DMS153 treated with DMSO at 0.1 percent for 48 hours (cell line): ENCODE results near the gene R3HDM2.

Experiments used
- DNase-seq: peaks from one replicate; lab custom pipeline; 2025; ENCODE audit not compliant: unreplicated experiment; lab: John Stamatoyannopoulos, UW

R3HDM2 gene

DNA sequence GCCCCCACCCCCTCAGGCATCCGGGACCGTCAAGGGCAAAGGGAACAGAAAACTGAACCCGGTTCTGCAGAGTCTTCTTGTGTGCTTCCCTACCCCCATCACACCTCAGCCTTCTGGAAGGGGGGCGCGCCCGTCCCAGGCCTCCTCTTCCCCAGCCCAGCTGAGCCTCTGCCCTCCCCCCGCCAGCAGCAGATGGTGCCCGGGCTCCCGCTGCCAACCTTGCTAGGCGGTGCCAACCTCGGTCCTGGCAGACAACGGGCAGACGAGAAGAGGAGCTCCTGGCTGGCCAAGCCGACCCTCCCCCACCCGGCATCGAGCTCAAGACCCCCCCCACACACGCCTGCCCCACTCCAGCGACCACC is 188.5 kb downstream of the R3HDM2 start:
- DNase-seq: peak; percentile 63

DNA sequence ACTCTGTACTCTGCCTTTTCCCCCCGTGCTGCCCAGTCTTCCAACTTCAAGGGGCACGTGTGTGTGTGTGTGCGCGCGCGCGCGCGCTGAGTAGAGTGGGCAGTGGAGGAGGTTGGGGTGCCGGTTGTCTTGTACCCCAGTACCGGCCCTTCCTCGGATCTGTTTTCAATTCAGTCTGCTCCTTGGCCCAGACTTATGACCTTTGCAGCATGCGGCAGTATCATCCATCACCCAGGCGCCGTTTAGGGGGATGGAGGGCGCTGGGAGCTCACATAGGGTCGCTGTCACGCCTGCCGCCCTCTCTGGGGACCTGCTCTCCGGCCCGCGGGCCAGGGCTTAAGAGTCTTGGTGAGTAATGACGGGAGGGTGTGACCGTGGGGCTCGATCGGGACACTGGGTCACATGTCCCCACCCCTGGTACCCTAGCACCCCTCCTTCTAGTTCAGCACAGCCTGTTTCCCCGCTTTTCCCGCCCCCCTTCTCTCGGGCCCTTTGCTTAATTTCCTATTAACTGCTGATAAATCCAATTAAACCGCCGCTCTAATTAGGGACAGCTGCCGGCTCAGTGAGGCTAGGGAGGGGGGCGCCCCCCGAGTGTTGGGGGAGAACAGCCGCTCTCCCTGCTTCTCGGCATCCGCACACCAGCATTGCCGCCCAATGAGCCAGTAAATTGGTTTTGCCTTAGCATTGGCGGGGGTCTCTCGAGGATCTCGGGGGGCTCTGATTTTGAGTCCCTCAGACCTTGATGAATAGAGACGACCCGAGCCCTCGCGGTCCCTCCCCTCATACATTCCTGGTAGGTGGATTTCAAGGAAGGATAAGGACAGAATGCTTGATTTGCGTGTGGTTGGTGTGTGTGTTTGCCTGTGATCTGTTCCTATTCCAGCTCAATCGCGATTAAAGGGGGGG is 189.2 kb downstream of the R3HDM2 start:
- no peak for DNase-seq

DNA sequence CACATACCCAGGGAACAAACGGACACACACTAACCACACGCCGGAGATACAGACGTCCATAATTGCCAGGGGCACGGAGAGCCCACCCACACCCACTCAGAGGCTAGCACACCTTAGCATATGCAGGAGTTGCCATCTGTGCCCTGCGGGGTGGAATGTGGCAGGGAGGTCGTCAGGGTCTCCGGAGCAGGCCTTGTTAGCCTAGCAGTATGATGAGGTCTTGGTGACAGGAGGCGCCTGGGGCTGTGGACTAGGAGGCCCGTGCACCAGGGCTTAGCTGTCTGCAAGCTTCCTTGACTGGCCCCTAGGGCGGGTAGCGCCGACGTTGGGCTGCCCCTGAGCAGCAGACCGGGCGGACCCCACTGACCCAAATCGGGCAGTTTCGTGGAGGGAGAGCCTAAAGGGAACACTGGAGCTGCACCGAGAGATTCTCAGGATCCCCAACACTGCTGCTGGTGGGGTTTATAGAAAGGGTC is 189.9 kb downstream of the R3HDM2 start:
- DNase-seq: no peak

DNA sequence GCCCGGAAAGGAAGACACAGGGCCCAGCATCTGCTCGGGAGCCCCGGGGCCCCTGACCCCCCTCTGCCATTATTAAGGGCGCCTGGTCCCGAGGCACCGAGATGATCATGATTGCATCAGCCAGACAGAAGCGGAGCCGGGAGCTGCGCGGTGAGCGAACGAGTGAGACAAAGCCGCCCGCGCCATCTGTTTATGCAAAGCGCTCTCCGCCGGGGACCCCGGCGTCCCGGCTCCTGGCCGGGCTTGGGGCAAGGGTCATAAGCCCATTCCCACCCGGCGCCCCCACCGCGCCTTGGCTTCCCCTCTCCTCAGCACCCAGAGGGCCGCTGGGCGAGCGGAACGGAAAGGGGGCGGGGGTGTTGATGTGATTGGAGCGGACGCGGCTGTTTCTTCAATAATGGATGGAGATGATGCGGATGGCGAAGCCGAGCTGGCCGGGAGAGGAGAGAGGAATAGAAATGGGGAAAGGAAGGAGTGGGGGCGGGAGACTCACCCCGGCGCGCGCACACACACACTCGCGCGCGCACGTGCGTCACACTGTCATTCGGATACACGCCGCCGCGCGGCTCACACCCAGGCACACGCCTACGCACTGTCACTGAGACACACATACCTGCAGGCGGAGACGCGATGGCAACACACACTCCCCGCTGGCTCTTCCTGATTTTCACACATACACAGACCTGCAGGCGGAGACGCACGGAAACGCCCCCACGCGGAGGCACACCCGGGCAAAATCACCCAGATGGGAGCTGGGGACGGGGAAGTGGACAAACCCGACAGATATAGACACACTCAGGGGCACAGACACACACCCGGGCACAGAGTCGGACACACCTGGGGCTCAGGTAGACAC is 190.5 kb downstream of the R3HDM2 start:
- peak; percentile 58 for DNase-seq

DNA sequence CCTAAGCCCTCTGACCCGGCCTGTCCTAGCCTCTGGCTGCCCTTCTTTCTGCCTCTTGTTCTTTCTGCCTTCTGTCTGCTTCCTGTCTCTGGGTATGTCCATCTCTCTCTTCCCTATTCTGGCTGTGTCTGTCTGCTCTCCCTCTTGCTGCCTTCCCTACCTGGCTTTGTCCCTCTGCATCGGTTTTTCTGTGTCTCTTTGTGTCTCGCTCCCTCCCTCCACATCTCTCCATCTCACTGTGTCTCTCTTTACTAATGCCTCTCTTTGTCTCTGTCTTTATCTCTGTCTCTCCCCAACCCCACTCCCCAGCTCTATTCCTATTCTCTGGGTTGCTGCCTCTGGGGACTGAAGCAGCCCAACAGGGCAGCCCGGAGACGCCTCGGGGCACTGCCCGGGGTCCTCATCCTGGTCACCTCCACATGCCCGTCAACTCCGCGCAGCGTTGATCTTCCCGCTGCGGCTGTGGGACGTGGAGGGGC is 191.2 kb downstream of the R3HDM2 start:
- no peak for DNase-seq

DNA sequence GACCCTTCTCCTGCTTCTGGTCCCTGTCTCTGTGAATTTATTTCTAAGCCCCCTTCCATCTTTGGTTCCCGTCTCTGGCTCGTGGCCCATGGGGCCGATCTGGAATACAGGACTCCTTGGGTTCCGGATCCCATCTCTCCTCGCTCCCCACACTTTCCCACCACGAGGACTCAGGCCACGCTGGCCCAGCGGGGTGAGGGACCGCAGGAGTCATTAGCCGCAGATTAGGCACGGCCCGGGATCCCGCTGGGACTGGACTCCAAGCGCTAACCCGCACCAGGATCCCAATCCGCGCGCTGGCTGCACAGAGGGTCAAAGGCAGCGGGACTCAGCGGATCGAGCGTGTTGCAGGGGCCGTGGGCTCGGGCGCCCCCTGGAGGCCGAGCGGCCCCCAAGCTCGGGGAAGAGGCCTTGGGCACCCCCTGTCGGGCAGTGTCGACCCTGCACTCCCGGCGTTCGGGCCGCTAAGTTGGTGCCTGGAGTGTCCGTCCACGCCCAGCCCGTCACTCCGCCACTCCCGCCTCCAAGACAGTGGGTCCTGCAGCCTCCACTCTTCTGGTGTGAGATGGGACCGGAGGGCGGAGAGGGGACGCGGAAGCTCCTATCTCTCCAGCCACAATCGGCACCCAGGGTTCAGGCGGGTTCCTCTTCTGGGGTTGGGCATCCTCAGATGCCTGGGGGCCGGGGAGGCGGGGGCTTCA is 191.8 kb downstream of the R3HDM2 start:
- peak; percentile 80 for DNase-seq

DNA sequence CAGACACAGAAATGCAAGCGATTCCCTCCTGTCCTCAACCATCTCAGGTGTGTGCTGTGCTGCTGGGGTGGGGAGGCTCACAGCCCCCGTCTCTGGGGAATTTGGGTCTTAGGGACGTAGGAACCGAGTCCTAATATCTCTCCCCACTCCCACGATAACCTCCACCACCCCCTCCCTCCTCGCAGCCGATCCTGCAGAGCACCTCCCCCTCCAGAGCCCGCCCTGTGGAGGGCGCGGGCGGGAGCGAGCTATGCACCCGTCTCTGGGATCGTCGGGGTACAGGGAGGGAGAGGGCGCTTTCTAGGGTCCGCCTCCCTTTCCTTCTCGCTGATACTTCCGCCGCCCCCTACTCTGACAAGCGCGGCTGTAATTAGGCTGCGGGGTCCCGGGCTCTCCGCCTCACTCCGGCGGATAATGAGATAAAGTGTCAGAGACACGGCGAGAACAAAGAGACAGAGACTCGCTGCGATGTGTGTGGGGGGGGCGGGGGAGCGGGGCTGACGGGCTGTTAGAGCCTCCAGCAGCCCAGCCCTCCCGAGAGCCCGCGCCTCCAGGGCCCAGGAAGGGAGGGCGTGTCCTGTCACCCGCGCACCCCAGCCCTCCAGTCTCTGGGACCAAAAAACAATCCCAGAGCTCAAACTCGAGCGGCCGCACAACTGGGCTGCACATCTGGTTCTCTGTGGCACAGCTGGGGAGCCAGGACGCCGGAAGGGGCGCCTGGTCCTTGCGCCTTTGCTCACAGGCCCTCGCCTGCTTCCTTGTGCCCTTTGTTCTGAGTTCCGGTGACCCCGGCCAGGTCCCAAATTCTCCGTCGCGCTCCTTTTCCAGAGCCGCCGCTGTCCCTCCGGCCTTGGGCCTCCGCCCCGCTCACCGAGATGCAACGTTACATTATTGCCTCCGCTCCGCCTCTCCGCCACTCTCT is 192.7 kb downstream of the R3HDM2 start:
- DNase-seq: peak; percentile 17

DNA sequence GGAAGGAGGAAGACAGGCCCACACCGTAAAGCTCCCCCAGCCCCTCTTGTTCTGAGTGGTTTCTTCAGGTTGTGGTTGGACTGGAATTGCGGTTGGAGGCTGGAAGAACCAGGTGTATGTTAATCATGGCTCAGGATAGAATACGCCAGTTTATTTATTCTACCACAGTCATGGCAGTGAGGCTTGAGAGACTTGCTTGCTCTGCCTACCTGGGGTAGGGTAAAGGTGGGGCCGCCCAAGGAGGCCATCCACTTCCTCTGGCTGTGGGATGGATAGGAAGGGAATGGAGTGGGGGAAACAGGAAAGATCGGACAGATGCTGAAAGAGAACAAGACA is 193.3 kb downstream of the R3HDM2 start:
- DNase-seq: no peak

DNA sequence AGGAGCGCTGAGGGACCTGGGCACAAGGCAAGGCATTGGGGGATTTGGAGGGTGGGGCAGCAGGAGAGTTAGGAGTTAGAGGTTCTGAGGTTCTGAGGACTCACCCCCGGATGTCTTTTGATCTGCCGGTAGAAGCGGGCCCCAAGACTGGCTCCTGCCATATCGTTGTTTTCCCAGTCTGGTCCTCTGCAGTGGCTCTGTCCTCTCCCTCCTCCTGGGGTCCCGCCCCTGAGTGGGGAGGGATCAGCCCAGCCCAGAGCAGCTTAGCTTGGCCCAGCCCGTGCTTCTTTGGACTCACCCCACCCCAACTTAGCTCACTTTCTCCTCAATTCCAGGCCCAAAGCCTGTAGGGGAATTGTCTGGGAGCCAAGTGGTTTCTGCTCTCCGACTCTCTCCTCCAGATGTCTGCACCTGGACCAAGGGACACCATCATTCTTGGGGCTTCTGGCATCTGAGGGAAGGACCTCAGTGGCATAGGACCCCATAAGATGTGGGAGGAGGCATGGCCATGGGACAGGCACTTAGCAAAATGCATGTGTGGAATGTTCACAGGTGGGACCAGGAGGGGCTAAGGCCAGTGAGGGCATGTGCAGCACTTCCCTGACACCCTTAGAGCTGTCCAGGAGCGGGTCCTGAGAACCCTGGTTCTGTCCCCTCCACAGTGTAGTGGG is 193.8 kb downstream of the R3HDM2 start:
- DNase-seq: no peak

DNA sequence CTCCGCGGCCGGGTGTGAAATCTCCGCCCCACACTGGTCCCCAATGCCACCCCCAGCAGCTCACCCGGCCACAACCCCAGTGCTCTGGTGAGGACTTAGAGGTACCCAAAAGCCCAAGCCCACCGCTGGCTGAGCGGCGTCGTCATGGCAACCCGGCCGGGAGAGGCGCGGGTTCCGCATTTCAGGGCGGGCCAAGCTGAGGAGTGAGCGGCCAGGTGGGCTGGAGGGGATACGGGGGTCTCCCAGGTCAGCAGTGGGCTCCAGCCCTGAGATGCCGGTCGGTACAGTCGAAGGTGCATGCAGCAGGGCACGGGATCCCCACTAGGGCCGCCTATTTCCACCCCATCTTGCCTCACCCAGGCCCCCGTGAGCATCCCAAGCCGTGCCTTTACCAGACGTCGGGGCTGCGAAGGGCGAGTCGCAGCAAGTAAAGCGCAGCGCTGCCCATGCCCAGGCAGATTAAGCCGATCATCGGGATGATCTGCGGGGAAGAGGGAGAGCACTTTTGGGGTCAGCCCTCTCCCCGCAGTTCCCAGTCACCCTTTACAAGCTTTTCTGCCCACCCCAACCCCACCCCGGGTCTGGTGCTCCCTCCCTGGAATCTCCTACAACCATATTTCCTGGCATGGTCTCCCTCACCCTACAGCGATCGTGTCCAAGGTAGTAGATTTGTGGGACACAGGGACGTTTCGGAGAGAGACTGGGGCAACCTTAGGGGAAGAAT is 194.5 kb downstream of the R3HDM2 start:
- DNase-seq: no peak

DNA sequence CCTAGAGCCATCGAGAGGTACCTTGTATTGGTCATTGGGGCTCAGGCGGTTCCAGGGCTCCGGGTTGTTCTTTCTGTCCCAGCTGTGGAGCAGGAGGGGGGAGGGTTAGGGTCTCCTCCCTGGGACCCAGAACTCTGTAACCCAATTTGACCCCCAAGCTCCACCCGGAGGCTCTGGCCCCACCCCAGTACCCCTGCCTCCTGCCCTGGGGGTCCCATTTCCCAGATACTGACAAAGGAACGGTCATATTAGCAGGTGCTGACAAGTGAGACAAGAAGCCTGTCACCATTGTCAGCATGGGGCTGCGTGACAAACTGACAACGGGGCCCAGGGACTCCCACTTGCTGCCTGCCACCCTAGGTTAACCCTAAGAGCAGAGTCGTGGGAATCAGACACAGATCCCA is 195.1 kb downstream of the R3HDM2 start:
- no peak for DNase-seq

DNA sequence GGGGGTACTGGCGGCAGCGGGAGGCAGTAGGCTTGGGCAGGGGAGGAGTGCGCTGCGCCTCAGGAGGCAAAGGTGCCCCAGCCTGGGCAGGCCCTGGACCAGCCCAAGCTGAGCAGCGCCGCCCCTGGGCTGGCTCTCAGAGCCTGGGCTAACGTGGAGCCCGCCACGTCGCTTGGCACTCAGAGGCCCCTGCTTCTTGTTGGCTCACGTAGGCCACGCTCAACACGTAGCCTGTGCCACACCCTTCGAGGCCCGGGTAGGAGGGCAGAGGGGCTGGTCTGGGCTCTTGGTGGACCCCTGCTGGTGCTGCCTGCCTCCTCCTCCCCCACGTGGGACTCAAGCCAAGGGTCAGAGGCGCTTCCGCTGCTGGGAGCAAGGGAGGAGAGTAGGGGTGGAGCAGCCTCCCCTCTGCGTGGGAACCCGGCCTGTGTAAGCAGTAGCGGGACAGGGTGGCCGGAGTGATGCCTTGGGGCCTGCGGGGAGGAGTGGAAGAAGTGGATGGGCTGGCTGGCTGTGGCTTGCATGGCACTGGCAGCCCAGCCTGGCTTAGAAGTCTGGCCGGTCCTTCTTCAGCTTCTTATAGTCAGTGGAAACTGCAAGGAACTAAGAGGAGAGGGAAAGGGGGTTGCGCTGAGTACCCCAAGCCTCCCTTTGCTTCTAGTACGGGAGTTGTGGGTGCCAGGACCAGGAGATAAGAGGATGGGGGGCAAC is 195.7 kb downstream of the R3HDM2 start:
- DNase-seq: no peak

DNA sequence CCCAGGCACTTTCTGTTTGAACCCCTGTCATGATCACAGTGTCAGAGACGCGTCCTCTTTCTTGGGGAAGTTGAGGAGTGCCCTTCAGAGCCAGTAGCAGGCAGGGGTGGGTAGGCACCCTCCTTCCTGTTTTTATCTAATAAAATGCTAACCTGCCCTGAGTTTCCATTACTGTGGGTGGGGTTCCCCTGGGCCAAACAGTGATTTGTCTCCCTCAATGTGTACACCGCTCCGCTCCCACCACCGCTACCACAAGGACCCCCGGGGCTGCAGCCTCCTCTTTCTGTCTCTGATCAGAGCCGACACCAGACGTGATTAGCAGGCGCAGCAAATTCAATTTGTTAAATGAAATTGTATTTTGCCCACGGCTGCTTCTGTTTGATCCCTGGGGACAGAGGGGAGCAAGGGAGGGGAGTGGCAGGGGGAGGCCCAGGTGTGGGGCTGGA is 196.2 kb downstream of the R3HDM2 start:
- no peak for DNase-seq

DNA sequence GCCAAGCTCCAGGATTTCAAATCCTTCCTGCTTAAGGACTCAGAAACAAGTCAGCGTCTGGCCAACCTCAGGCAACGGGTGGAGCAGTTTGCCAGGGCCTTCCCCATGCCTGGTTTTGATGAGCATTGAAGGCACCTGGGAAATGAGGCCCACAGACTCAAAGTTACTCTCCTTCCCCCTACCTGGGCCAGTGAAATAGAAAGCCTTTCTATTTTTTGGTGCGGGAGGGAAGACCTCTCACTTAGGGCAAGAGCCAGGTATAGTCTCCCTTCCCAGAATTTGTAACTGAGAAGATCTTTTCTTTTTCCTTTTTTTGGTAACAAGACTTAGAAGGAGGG is 196.6 kb downstream of the R3HDM2 start:
- no peak for DNase-seq

DNA sequence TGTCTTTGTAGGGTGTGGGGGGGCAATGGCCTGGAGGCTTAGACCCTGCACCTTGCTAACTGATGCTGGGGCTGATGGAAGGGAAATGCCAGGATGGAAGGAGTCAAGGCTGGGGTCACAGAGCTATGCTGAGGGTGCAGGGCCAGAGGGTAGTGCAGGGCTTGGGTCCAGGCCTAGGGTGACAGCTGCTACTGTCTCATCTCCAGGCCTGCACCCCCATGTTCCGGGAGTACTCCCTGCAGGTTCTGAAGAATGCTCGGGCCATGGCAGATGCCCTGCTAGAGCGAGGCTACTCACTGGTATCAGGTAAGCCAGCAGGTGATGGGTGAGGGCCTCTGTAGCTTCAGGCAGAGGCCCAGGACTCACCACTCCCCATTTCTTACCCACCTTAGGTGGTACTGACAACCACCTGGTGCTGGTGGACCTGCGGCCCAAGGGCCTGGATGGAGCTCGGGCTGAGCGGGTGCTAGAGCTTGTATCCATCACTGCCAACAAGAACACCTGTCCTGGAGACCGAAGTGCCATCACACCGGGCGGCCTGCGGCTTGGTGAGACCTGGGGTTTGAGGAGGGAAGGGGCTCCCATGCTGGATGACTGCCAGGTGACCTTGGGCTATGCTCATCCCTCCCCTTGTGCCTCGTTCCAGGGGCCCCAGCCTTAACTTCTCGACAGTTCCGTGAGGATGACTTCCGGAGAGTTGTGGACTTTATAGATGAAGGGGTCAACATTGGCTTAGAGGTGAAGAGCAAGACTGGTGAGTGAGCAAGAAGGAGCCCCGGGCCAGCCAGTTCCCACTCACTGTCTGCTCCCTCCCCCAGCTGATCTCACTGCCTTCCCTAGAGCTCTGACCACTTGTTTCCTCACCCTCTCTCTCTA is 197.2 kb downstream of the R3HDM2 start:
- DNase-seq: no peak

DNA sequence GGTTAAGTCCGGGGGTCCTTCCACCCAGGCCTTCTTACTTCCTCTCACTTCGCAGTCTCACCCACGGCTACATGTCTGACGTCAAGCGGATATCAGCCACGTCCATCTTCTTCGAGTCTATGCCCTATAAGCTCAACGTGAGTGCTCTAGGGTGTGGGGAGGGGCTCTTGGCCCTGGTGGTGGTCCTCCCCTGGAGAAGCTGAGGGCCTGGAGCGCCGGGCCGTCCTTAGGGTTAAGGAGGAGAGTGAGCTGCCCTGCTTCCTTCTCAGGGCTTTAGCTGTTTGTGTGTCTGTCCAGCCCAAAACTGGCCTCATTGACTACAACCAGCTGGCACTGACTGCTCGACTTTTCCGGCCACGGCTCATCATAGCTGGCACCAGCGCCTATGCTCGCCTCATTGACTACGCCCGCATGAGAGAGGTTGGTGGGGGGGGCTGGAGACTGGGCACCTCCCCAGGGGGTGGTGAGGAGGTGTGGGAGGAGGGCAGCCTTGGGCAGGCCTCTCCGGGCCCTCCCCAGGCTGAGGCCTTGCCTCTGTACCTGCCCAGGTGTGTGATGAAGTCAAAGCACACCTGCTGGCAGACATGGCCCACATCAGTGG is 198.6 kb downstream of the R3HDM2 start:
- no peak for DNase-seq
